ENCODE measurements around the gene UBE2E2. TPM values are rescaled to one million over a fixed set of nuclear protein-coding genes. Genes with fewer than 3 reads are reported as not detected.
"Not testable (repeated sequence)": the region's sequence is repeated elsewhere in the genome, so short reads cannot be mapped to it uniquely, and the experiment has no call there.

UBE2E2 gene
- total RNA-seq, 1 donor from 2014 or later: 85.2 TPM

- no peaks in the 10 kb centered on the region for H3K4me1 Mint-ChIP-seq (ENCODE audit: low read depth)
- no peak overlapping the region for H3K27ac Mint-ChIP-seq (ENCODE audit: unreplicated experiment)
- peaks cover 7% of the 10 kb centered on the region for H3K27me3 Mint-ChIP-seq (ENCODE audit: low read depth)
- no peak overlapping the region for H3K4me3 Mint-ChIP-seq (ENCODE audit: unreplicated experiment)
- DNase-seq (ENCODE audit: low spot score): no peak
- peaks cover 3% of the 10 kb centered on the region for H3K36me3 Mint-ChIP-seq (ENCODE audit: low read depth)
- H3K9me3 Mint-ChIP-seq (ENCODE audit: low read depth): peaks cover 7% of the 10 kb centered on the region
- TF ChIP-seq CTCF (IDR thresholded peaks at IDR 0.05): no peak
These were observed 27.6 kb upstream of the UBE2E2 start for GRCh38 chr3:23175341-23176083.

- not testable (repeated sequence) for H3K4me3 Mint-ChIP-seq (ENCODE audit: unreplicated experiment); H3K9me3 Mint-ChIP-seq (ENCODE audit: low read depth); H3K27me3 Mint-ChIP-seq (ENCODE audit: low read depth); H3K27ac Mint-ChIP-seq (ENCODE audit: unreplicated experiment); DNase-seq (ENCODE audit: low spot score); H3K4me1 Mint-ChIP-seq (ENCODE audit: low read depth); H3K36me3 Mint-ChIP-seq (ENCODE audit: low read depth)
These were observed 26.3 kb upstream of the UBE2E2 start for GRCh38 chr3:23176839-23177238.

GRCh38 chr3:23182996-23183513 is 20.1 kb upstream of the UBE2E2 start:
- Mint-ChIP-seq H3K27me3 (ENCODE audit: low read depth) (peaks cover 10% of the 10 kb centered on the region), H3K4me1 (ENCODE audit: low read depth) (no peaks in the 10 kb centered on the region), H3K36me3 (ENCODE audit: low read depth) (no peaks in the 10 kb centered on the region), H3K27ac (ENCODE audit: unreplicated experiment) (no peak overlapping the region), H3K4me3 (ENCODE audit: unreplicated experiment) (no peak overlapping the region), H3K9me3 (ENCODE audit: low read depth) (no peaks in the 10 kb centered on the region)
- no peak for TF ChIP-seq CTCF (IDR thresholded peaks at IDR 0.05)
- no peak for DNase-seq (ENCODE audit: low spot score)

- no peak for DNase-seq (ENCODE audit: low spot score)
- Mint-ChIP-seq H3K4me3 (ENCODE audit: unreplicated experiment) (no peak overlapping the region), H3K36me3 (ENCODE audit: low read depth) (no peaks in the 10 kb centered on the region), H3K4me1 (ENCODE audit: low read depth) (no peaks in the 10 kb centered on the region), H3K9me3 (ENCODE audit: low read depth) (no peaks in the 10 kb centered on the region), H3K27ac (ENCODE audit: unreplicated experiment) (no peak overlapping the region), H3K27me3 (ENCODE audit: low read depth) (peaks cover 10% of the 10 kb centered on the region)
- peak; percentile 78 for TF ChIP-seq CTCF (IDR thresholded peaks at IDR 0.05)
These were observed 19.4 kb upstream of the UBE2E2 start for GRCh38 chr3:23183731-23184130.

GRCh38 chr3:23185861-23186260 is 17.3 kb upstream of the UBE2E2 start:
- H3K4me3 Mint-ChIP-seq (ENCODE audit: unreplicated experiment): no peak overlapping the region
- no peaks in the 10 kb centered on the region for H3K36me3 Mint-ChIP-seq (ENCODE audit: low read depth)
- DNase-seq (ENCODE audit: low spot score): no peak
- no peaks in the 10 kb centered on the region for H3K4me1 Mint-ChIP-seq (ENCODE audit: low read depth)
- no peak overlapping the region for H3K27ac Mint-ChIP-seq (ENCODE audit: unreplicated experiment)
- H3K9me3 Mint-ChIP-seq (ENCODE audit: low read depth): no peaks in the 10 kb centered on the region
- no peak for TF ChIP-seq CTCF (IDR thresholded peaks at IDR 0.05)
- H3K27me3 Mint-ChIP-seq (ENCODE audit: low read depth): peaks cover 14% of the 10 kb centered on the region

- no peak for TF ChIP-seq CTCF (IDR thresholded peaks at IDR 0.05)
- no peak overlapping the region for H3K4me3 Mint-ChIP-seq (ENCODE audit: unreplicated experiment)
- H3K27ac Mint-ChIP-seq (ENCODE audit: unreplicated experiment): no peak overlapping the region
- H3K36me3 Mint-ChIP-seq (ENCODE audit: low read depth): no peaks in the 10 kb centered on the region
- no peaks in the 10 kb centered on the region for H3K4me1 Mint-ChIP-seq (ENCODE audit: low read depth)
- H3K9me3 Mint-ChIP-seq (ENCODE audit: low read depth): no peaks in the 10 kb centered on the region
- DNase-seq (ENCODE audit: low spot score): no peak
- H3K27me3 Mint-ChIP-seq (ENCODE audit: low read depth): peaks cover 25% of the 10 kb centered on the region
These were observed 13.9 kb upstream of the UBE2E2 start for GRCh38 chr3:23189187-23189586.

All from chondrocyte (in vitro differentiated cells).